Thyroid gland (tissue), 4 donors: ENCODE data around the gene SKOR2.

Experiments used
- CTCF ChIP-seq, 6 experiments: fragments of 200-600 bp in 3 of 6; fragments of 450-650 bp in 3 of 6; sonication (generic) in 3 of 6; IDR thresholded peaks; one replicate each; pipeline ENCODE4 v1.5.1; 2016 to 2019; ENCODE audit warnings: antibody characterized with exemption in 6 of 6, mild to moderate bottlenecking in 2 of 6, inconsistent platforms in 1 of 6, moderate library complexity in 1 of 6
- POLR2A ChIP-seq, 2 donors: fragments of 450-650 bp; IDR thresholded peaks; one replicate each; pipeline ENCODE4 v1.6.1; 2017; ENCODE audit warnings: antibody characterized with exemption in 2 of 2, mild to moderate bottlenecking in 2 of 2, moderate library complexity in 1 of 2

- no peak for TF ChIP-seq POLR2A (IDR thresholded peaks at IDR 0.05)
- no peak for TF ChIP-seq CTCF (IDR thresholded peaks at IDR 0.05)
Measured at GRCh38 chr18:47172476-47172875, 79.0 kb downstream of the SKOR2 start.
